Fibroblast of the aortic adventitia (primary cell): ENCODE results near the gene CSNK2A3. TPM values are rescaled to one million over a fixed set of nuclear protein-coding genes. Genes with fewer than 3 reads are reported as not detected.

ENCODE experiments used
- DNase-seq: peaks from one replicate; pipeline ENCODE4 v3.0.0-alpha.2; 2010; ENCODE audit warnings: low read depth
- H3K4me3 ChIP-seq: 2 replicates; pipeline ENCODE4 v1.5.1; 2011; ENCODE audit warnings: low read depth, mild to moderate bottlenecking, control low read depth, low read length, moderate library complexity
- total RNA-seq: library from RNA; depleted of rRNA; stranded (reverse); fragments of >200 nt; gene quantifications from 2 replicates; pipeline ENCODE4 v1.2.3, GENCODE V29; 2012; ENCODE audit warnings: low replicate concordance
- TF ChIP-seq, protein P1 (sequence below): IDR thresholded peaks from 2 replicates; pipeline ENCODE4 v1.5.1; 2011; ENCODE audit warnings: mild to moderate bottlenecking, low read length, control low read depth, inconsistent platforms; ENCODE audit not compliant: insufficient read depth

CSNK2A3 gene
- total RNA-seq, 1 donor = 1.6 TPM

DNA sequence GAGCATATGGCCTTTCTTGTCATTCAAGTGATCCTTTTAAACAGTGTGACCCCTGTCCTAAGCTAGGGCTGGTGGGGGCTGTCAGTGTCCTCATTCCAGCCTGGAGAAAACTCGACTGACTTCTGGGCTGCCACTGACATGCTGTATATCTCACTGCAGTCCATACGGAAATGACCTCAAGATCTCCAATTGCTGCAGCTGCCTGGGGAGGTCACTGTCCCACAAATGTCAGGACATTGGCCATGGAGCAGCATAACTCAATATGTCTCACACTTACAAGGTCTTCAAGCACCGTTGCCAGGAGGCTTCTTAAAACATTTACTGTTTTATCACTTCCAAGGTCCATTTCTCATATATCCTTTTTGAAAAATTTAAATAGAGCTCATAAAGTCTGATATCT, 27.8 kb upstream of the CSNK2A3 start:
- TF ChIP-seq, protein P1, sequence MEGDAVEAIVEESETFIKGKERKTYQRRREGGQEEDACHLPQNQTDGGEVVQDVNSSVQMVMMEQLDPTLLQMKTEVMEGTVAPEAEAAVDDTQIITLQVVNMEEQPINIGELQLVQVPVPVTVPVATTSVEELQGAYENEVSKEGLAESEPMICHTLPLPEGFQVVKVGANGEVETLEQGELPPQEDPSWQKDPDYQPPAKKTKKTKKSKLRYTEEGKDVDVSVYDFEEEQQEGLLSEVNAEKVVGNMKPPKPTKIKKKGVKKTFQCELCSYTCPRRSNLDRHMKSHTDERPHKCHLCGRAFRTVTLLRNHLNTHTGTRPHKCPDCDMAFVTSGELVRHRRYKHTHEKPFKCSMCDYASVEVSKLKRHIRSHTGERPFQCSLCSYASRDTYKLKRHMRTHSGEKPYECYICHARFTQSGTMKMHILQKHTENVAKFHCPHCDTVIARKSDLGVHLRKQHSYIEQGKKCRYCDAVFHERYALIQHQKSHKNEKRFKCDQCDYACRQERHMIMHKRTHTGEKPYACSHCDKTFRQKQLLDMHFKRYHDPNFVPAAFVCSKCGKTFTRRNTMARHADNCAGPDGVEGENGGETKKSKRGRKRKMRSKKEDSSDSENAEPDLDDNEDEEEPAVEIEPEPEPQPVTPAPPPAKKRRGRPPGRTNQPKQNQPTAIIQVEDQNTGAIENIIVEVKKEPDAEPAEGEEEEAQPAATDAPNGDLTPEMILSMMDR = no peak
- no peak overlapping the region for H3K4me3 ChIP-seq
- no peak for DNase-seq

DNA sequence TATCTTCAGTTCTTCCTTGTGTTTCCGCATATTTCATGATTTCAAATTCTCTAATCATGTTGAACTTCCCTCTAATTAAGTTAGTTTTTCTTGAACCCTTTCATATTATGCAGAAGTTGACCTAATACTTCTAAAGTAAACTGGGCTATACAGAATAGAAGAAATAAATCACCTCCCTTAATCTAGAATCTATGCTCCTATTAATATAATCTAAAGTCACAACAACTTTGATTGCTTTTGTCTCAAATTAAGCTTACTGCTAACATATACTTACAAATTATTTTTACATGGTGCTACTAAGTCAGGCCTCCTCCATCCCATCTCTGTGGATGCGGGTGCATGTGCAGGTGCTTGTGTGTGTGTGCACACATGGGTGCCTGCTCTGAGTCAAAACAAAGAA, 27.3 kb upstream of the CSNK2A3 start:
- DNase-seq = no peak
- TF ChIP-seq, protein P1 = no peak
- H3K4me3 ChIP-seq = no peak overlapping the region

DNA sequence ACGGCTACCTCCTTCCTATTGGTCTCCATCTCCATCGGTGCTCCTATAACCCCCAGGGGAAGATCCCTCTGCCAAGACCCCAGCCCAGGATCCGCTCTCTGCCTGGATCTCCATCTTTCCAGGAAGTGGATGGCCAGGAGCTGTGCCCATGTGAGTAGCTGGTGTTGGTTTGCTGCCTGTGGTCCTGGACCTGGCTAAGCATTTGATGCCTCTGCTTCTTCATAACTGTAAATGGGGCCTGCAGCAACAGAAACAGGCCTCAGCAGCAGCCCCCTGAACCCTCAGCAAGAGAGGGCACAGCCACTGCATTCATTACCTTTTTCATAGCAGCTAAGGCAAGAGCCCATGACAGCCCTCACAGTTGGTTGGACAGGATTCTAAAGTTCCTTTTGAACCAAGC, 26.6 kb upstream of the CSNK2A3 start:
- TF ChIP-seq, protein P1 = no peak
- DNase-seq = no peak
- no peak overlapping the region for H3K4me3 ChIP-seq

DNA sequence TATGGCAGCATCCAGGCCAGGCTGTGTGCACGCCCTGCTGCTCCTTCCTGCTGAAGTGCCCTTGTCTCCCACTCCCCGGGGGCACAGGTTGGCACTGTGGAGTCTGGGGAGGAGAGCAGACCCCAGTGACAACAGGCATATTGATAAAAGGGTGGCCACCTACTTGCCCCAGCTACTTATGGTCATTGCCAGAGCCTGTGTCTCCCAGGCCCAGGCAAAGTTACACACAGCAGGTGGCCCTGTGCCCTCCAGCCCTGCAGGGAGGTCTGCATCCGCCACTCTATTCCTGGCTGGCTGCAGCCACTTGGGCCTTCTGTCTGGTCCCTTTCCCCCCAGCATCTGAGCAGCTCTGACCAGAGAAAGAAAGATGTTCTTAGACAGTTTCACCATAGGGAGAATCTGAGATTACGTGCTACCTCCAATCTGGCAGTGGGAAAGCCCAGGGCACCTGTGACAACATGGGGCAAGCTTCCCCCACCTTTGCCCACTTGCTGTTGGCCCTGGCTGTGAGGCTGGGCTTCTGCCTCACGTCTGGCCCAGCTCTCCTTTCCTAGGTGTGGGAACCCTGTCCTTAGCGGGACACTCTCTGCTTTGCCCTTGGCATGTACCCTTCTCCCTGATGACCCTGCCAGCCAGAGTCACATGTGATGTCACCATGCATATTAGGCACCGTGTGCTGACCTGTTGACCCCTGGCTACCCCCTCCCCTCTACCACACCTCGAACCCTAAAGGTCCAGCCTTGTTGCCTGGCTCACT, 25.3 kb upstream of the CSNK2A3 start:
- no peak overlapping the region for H3K4me3 ChIP-seq
- TF ChIP-seq, protein P1 = no peak
- no peak for DNase-seq

DNA sequence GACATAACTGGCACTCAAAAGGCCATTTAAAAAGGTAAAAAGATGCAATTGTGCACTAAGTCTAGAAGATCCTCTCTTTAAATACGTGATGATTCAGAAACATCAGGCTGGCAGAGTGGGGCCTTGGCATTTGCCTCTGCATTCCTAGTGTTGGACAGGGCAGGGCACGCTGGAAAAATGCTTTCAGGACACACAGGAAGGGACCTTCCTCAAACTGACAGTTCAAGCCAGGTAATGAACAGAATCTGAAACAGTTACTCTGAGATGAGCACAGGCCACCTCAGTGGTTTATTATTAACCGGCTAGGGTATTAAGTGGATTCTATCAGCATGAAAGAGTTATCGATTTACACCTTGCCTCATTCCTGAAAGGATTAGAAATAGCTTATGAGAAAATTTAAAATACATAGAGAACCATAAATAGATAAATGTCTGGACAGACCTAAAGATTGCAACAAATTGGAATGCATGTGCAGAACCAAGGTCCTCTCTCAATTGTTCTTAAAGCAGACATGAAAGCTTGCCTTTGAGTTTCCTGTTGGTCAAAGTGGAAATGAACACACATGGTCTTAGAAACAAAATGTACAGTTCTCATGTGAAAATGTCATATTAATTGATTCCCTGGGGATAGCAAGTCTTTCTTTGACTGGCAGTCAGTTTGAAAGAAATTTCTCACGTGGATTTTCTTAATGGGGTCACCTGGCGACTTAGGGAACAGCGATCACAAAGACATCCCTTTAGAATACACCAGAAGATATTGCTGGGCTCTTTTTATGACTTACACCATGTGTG, 21.5 kb upstream of the CSNK2A3 start:
- TF ChIP-seq, protein P1 = no peak
- no peak for DNase-seq
- no peak overlapping the region for H3K4me3 ChIP-seq

DNA sequence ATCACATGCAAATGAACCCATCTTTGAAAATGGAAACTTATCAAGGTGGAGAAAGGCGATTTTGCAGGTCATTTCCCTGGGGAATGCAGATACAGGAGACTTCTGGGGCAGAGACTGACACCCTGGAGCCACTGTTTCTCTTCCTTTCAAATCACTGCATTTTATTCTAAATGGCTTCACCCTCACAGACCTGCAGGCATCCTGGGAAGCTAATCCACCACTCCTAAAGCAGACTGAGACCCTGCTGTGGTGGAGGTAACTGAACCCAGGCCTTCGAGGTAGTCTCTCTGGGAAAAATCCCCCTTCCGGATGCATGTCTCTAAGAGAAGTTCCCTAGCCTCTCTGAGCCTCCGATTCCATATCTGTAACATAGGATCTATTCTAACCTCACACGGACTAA, 20.9 kb upstream of the CSNK2A3 start:
- TF ChIP-seq, protein P1 = no peak
- no peak overlapping the region for H3K4me3 ChIP-seq
- DNase-seq = no peak
